DND-41 (cell line): ENCODE measurements around the gene SGPP1.
A peak's percentile ranks its signal among the peaks of the same experiment; 100 is the strongest.
"Not testable (repeated sequence)": the region's sequence is repeated elsewhere in the genome, so short reads cannot be mapped to it uniquely, and the experiment has no call there.

Experiments used
- ATAC-seq: fragments of 200-7000 bp; cut with Tn5 transposase; 3 replicates; pipeline ENCODE4 v1.9.1; 2021; ENCODE audit warnings: low read depth; ENCODE audit not compliant: insufficient read depth
- DNase-seq: peaks from one replicate; pipeline ENCODE4 v3.0.0-alpha.2; 2020
- H2AFZ ChIP-seq: 2 replicates; pipeline ENCODE4 v1.6.0; 2012; ENCODE audit warnings: low read depth, low read length
- H3K27ac ChIP-seq: 2 replicates; pipeline ENCODE4 v1.5.1; 2012; ENCODE audit warnings: low read length, inconsistent platforms
- H3K27me3 ChIP-seq: fragments of 200-600 bp; sonication (generic); 2 replicates; pipeline ENCODE4 v1.6.0; 2012; ENCODE audit warnings: low read length, mild to moderate bottlenecking, inconsistent platforms; ENCODE audit not compliant: insufficient read depth, poor library complexity
- H3K36me3 ChIP-seq: 2 replicates; pipeline ENCODE4 v1.5.1; 2012; ENCODE audit warnings: low read length, inconsistent platforms; ENCODE audit not compliant: insufficient read depth
- H3K4me1 ChIP-seq: 2 replicates; pipeline ENCODE4 v1.5.1; 2012; ENCODE audit warnings: mild to moderate bottlenecking, low read length; ENCODE audit not compliant: insufficient read depth
- H3K4me2 ChIP-seq: 2 replicates; pipeline ENCODE4 v1.6.0; 2012; ENCODE audit warnings: mild to moderate bottlenecking, moderate library complexity, low read length, inconsistent platforms; ENCODE audit not compliant: insufficient read depth
- H3K4me3 ChIP-seq, 2 experiments: fragments of 200-600 bp in 1 of 2; shearing (Covaris generic) in 1 of 2; 2 replicates each; pipeline ENCODE4 v1.5.1; 2012 to 2016; ENCODE audit warnings: inconsistent platforms in 2 of 2, low read length in 2 of 2, mild to moderate bottlenecking in 2 of 2, low read depth in 1 of 2, moderate library complexity in 1 of 2
- H3K79me2 ChIP-seq: 2 replicates; pipeline ENCODE4 v1.6.0; 2012; ENCODE audit warnings: low read length, inconsistent platforms; ENCODE audit not compliant: insufficient read depth
- H3K9ac ChIP-seq: 2 replicates; pipeline ENCODE4 v1.6.0; 2012; ENCODE audit warnings: low read depth, mild to moderate bottlenecking, inconsistent platforms, low read length, moderate library complexity
- H3K9me3 ChIP-seq: 2 replicates; pipeline ENCODE4 v1.5.1; 2012; ENCODE audit warnings: low read length, moderate library complexity, mild to moderate bottlenecking, inconsistent platforms; ENCODE audit not compliant: insufficient read depth, severe bottlenecking
- H4K20me1 ChIP-seq: 2 replicates; pipeline ENCODE4 v1.6.0; 2012; ENCODE audit warnings: low read length; ENCODE audit not compliant: insufficient read depth
- CTCF ChIP-seq: IDR thresholded peaks from 2 replicates; pipeline ENCODE4 v1.5.1; 2012; ENCODE audit warnings: borderline replicate concordance, low read length, moderate library complexity, mild to moderate bottlenecking; ENCODE audit not compliant: poor library complexity, severe bottlenecking; ENCODE audit errors: extremely low read depth
- EZH2 ChIP-seq: IDR thresholded peaks from 3 replicates; pipeline ENCODE4 v1.6.1; 2012; ENCODE audit warnings: borderline replicate concordance, low read depth, mild to moderate bottlenecking, moderate library complexity, low read length, inconsistent platforms; ENCODE audit not compliant: severe bottlenecking

Gene SGPP1

GRCh38 chr14:63759456-63759855 lies 31.6 kb upstream of the SGPP1 start:
- Histone ChIP-seq H3K9me3 (no peaks in the 10 kb centered on the region), H2AFZ (peak overlapping the region; percentile 72), H3K9ac (peak overlapping the region; percentile 40), H3K36me3 (no peaks in the 10 kb centered on the region), H3K4me3 (peak overlapping the region in 1 of 2 experiments; percentile 5; a peak in 1 of 4 replicates), H3K4me2 (peak overlapping the region; percentile 54), H3K4me1 (peaks cover 15% of the 10 kb centered on the region), H4K20me1 (no peaks in the 10 kb centered on the region), H3K79me2 (no peaks in the 10 kb centered on the region), H3K27ac (peak overlapping the region; percentile 62), H3K27me3 (no peaks in the 10 kb centered on the region)
- DNase-seq (peak; percentile 66), ATAC-seq (peak; percentile 100)
- TF ChIP-seq CTCF: no peak
- no peak for TF ChIP-seq EZH2

- DNase-seq (no peak), ATAC-seq (no peak)
- H3K4me2 ChIP-seq: no peak overlapping the region
- H3K79me2 ChIP-seq: no peaks in the 10 kb centered on the region
- H3K36me3 ChIP-seq: no peaks in the 10 kb centered on the region
- no peaks in the 10 kb centered on the region for H4K20me1 ChIP-seq
- H2AFZ ChIP-seq: no peak overlapping the region
- H3K27ac ChIP-seq: no peak overlapping the region
- H3K9ac ChIP-seq: no peak overlapping the region
- H3K4me1 ChIP-seq: peaks cover 15% of the 10 kb centered on the region
- TF ChIP-seq EZH2 (no peak), CTCF (no peak)
- H3K9me3 ChIP-seq: no peaks in the 10 kb centered on the region
- no peaks in the 10 kb centered on the region for H3K27me3 ChIP-seq
- H3K4me3 ChIP-seq: no peak overlapping the region
Observed at GRCh38 chr14:63757211-63757610, 29.3 kb upstream of the SGPP1 start.

- no peak for DNase-seq
- no peak overlapping the region for H3K27ac ChIP-seq
- TF ChIP-seq CTCF: no peak
- TF ChIP-seq EZH2: no peak
Observed at GRCh38 chr14:63752449-63753169, 24.7 kb upstream of the SGPP1 start.

GRCh38 chr14:63751076-63751475 lies 23.2 kb upstream of the SGPP1 start:
- H4K20me1 ChIP-seq, DNase-seq, H3K4me1 ChIP-seq, H3K9me3 ChIP-seq, H3K36me3 ChIP-seq, ATAC-seq, H3K4me3 ChIP-seq, H3K27ac ChIP-seq, H3K9ac ChIP-seq, H3K79me2 ChIP-seq, H2AFZ ChIP-seq, H3K4me2 ChIP-seq, H3K27me3 ChIP-seq: not testable (repeated sequence)

More at GRCh38 chr14:63752449-63753169, 24.7 kb upstream of the SGPP1 start:
- ATAC-seq: no peak
- Histone ChIP-seq H3K9ac (no peak overlapping the region), H3K79me2 (no peaks in the 10 kb centered on the region), H4K20me1 (no peaks in the 10 kb centered on the region), H3K4me3 (no peak overlapping the region), H3K4me1 (no peaks in the 10 kb centered on the region), H3K9me3 (no peaks in the 10 kb centered on the region), H3K4me2 (no peak overlapping the region), H3K27me3 (no peaks in the 10 kb centered on the region), H3K36me3 (no peaks in the 10 kb centered on the region), H2AFZ (no peak overlapping the region)
